ENCODE data around the gene SLC66A2.

Gene SLC66A2

GRCh38 chr18:79864006-79864725, 87.3 kb downstream of the SLC66A2 start:
- DNase-seq = no peak

GRCh38 chr18:79863161-79864005, 88.1 kb downstream of the SLC66A2 start:
- DNase-seq = no peak

GRCh38 chr18:79862562-79862961, 88.9 kb downstream of the SLC66A2 start:
- no peak for DNase-seq

- DNase-seq = no peak
These were observed 89.8 kb downstream of the SLC66A2 start for GRCh38 chr18:79861687-79862086.

GRCh38 chr18:79859314-79859713, 92.1 kb downstream of the SLC66A2 start:
- DNase-seq = no peak

GRCh38 chr18:79857082-79857671, 94.3 kb downstream of the SLC66A2 start:
- no peak for DNase-seq

- no peak for DNase-seq
These were observed 95.1 kb downstream of the SLC66A2 start for GRCh38 chr18:79856119-79857007.

GRCh38 chr18:79855147-79855933, 96.1 kb downstream of the SLC66A2 start:
- no peak for DNase-seq

GRCh38 chr18:79853993-79854364, 97.5 kb downstream of the SLC66A2 start:
- no peak for DNase-seq

GRCh38 chr18:79853303-79853992, 98.0 kb downstream of the SLC66A2 start:
- no peak for DNase-seq

- no peak for DNase-seq
These were observed 98.7 kb downstream of the SLC66A2 start for GRCh38 chr18:79852561-79853302.
